Dermis microvascular lymphatic vessel endothelial cell (primary cell): ENCODE results near the gene POLR3C. TPM values are rescaled to one million over a fixed set of nuclear protein-coding genes. Genes with fewer than 3 reads are reported as not detected.
A peak's percentile ranks its signal among the peaks of the same experiment; 100 is the strongest.

ENCODE experiments used
- DNase-seq, 2 donors: peaks; one replicate each; pipeline versions ENCODE4 v3.0.0 to v3.0.0-alpha.2; 2010; ENCODE audit warnings: low read depth in 2 of 2
- total RNA-seq: library from RNA; depleted of rRNA; stranded (reverse); fragments of >200 nt; gene quantifications from 2 replicates; pipeline ENCODE4 v1.2.1, GENCODE V29; 2014

POLR3C gene
- total RNA-seq, 1 donor from 2014 or later = 21.2 TPM

DNA sequence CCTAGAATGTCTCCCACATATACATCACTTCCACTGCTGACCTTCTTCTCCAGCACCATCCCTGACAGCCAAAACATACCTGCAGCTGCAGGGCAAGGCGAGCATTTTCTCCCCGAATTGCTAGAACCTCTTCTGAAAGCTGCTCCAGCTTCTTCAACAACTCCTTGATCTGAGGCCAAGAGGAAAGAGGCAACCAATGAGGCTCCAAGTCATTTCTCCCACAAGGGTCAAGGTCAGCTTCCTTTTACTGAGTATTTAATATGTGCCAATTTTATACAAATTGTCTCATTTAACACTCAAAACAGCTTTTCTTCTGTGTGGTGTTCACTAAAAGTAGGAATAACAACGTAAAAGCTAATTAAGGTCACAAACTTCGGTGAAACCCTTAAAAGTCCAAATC, 44.2 kb downstream of the POLR3C start:
- no peak for DNase-seq

DNA sequence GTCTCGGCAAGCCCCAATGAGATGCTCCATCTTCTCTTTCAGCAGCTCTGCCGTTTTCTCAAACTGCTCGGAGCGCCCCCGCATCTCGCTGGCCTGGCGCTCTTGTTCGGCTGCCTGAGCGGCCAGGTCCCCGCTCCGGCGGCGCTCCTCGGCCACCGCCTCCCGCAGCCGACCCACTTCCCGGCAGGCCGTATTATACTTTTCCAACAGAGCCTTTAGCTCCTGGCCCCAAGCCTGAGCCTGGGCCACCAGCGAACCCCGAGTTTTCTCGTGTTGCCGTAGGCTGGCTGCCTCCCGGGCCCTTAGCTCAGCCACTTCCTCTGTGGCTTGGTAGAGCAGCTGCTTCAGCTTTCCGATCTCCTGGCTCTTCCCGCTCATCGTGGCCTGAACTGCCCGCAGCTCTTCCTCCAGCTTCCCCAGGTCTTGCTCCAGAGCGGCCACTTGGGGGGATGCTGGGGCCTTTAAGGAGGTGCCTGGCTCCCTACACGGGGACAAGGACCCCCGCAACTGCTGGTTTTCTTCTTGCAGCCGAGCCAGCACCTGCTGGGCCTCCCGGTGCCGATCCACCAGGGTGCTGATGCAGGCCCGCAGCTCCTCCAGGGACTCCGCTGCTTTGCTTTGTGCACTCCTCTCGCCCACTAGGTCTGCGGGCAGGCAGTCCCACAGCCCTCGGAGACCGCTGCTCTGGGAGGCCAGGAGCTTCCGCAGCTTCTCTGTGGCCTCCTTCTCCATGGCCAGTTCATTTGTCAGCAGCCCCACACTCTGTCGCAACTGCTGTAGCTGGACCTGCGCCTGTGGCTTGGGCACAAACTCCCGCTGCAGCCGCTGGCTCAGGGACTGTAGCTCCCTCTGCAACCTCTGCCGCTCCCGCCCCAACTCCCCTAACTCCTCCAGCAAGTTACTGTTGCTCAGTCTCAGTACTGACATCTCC, 48.3 kb downstream of the POLR3C start:
- DNase-seq = peak in 1 of 2 donors; percentile 22

DNA sequence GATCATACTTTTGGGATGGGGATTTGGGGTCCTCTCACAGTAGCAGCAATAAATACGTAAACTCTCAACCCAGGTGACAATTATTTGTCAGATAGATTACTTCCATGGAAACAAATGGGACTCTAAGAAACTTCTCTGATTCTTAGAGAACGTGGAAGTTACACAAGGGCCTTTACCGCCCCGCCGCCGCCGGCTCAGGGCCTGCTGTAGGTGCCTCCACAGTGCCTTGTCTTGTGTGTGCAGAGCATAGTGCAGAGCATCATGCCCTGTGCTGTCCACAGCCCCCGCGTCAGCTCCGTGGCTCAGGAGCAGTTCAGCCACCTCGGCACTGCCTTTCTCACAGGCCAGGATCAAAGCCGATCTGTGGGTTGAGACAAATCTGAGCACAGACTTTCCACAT, 50.6 kb downstream of the POLR3C start:
- no peak for DNase-seq

DNA sequence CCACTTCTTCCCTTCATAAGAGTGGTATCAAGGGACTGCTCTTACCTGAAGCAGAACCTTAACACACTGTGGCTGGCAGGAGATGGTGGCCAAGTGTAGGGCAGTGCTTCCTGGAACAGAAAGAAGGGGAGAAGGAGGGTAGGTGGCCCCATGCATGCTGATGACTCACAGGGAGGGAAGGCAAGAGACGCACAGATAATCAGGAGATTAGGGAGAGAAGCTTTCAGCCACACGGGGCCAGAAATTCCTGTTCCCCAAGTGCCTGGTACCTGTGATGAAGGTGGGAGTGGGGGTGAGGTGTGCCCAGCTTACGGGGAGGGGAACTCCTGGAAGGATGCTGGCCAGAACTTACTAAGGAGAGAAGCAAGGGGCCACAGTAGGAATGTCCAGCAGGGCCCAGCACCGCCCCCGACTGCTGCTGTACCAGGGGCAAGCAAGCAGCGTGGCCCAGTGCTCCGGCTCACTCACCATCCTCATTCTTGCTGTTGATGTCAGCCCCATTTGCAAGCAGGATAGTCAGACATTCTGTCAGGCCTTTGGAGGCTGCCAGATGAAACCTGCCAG, 54.0 kb downstream of the POLR3C start:
- DNase-seq = no peak

DNA sequence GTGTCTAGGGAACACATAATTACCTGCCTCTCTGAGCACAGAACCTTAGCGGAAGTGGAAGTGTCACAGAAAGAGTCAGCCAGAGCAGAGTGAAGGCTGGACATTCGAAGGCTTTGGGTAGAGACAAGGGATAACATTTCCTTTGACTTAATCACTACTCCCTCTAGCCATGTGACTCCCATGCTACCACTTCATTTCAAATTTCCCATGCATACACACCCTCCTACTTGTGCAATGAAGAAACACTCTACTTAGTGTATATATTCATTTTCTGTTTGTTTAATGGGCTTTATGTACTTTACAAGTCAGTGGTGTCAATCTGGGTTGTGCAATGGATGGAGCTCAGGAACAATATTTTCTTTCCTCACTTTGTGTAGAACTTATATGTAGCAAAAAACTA, 54.7 kb downstream of the POLR3C start:
- no peak for DNase-seq

DNA sequence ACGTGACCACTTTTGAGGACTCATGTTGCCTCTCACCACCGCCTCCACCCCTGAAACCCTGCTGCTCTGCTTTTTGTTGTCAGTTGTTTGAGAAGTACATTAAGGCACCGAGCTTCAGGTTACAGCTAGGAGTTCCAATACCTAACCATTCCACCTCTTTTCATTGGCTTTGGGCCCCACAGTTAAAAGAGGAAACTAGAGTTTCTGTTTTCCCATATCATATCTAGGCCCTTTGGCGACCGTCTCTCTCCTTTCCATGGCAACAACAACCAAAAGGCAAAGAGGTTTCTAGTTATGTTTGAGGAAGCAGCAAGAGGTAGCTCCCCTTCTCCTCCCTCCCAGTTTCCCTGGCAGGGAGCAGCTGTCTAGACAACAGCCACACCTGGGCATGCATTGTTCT, 55.8 kb downstream of the POLR3C start:
- DNase-seq = no peak

DNA sequence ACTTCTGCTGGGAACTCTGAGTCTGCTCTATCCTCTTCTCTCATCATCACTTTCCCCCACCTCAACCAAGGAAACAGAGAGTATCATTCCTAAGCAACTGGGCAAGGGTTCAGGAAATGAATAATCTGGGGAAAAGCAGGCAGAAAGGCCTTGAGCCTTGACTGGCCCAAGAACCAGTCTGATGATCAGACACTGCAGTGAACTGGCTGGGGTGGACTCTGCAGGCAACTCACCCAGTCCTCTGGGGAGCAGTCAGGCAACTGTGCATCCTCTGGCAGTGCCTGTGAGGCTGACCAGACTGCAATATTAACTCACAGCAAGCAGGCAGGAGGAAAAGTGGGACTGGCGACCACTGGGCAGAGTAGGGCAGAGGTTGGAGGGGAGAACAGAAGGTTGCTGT, 60.7 kb downstream of the POLR3C start:
- DNase-seq = peak in 1 of 2 donors; percentile 71

DNA sequence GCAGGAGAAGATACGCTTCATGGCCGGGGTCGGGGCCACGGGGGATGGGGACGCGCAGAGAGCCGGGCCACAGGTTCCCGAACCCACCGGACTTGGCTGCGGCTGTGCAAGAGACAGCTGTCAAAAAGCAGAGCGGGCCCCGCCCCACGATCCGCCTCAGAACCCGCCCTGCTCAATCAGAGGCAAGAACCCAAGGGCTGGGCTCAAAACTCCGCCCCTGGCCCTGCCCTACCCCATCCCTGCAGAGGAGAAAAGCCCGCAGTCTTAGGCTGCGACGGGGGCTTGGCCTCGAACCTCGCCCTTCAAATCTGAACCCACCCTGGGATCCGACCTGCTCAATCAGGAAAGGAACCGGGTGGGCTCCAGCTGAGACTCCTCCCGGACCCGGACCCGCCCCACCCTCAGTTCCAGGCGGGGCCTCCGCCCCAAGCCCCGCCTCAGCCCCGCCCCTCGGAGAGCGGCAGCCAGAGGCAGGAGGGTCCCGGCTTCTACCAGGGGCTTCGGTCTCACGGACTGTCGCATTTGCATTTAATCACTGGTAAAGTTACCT, 61.8 kb downstream of the POLR3C start, which contains the start of gene ANKRD35:
TSS of gene ANKRD35 (minus strand) at position 129 of the 550 bp plus-strand sequence. CDS start at position 21, 108 bp downstream.
- peak; percentile 20 to 72 for DNase-seq

DNA sequence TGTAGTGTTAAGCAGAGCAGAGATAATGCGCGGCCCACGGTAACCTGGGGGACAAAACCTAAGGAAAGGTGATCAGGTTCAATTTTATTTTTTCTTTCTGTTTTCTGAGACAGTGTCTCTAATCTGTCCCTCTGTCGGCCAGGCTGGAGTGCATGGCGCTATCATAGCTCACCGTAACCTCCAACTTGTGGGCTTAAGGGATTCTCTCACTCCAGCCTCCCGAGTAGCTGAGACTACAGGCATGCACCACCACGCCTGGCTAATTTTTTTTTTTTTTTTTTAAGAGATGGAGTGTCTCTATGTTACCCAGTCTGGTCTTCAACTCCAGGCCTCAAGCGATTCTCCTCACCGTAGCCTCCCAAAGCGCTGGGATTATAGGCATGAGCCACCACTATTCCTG, 62.4 kb downstream of the POLR3C start:
- no peak for DNase-seq

DNA sequence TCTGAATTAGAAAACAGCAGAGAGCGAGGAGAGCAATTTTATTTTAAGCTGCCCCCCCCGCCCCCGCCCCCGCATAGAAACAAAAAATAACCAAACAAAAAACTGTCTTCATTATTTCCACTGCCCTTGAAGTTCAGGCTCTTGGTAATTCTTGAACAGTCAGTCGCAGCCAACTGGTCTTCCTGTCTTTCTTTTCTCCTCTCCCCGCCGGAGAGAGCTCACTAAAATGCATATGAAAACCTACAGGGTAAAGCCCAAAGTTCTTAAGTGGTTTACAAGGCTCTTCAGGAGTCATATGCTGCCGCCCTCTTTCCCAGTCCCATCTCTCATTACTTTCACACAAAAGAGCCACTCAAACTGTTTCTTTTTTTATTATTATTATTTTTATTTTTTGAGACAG, 62.8 kb downstream of the POLR3C start:
- DNase-seq = peak in 1 of 2 donors; percentile 37

DNA sequence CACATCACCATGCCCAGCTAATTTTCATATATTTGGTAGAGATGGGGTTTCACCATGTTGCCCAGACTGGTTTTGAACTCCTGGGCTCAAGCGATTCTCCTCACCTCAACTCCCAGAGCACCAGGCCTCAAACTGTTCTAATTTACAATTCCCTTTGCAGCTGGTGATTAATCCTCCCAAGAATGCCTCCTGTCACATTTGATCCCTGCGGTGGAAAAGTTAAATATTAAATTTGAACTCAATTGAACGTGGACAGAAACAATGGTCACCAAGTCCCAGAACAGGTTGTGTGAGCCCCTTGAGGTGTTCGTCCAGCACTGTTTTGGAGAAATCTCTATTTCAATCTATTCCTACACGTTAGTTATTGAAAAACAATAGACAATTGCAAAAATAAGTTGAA, 63.6 kb downstream of the POLR3C start:
- no peak for DNase-seq

DNA sequence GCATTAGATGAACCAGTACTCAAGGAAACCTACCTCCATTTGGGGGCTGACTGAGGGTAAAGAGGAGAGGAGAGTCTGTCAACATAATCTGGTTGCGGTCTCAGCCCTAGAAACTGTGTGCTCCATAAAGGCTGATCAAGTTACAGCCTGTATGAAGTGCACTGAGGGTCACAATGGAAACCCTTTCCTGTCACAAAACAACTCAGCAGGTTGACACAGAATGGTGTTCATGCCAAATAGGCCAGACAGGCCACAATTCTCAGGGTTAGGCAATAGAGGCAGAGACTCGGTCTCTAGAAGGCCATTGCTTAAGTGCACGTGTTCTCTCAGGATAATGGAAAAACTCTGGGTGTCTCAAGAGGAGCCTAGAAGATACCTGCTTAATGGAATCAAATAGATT, 65.7 kb downstream of the POLR3C start:
- no peak for DNase-seq

DNA sequence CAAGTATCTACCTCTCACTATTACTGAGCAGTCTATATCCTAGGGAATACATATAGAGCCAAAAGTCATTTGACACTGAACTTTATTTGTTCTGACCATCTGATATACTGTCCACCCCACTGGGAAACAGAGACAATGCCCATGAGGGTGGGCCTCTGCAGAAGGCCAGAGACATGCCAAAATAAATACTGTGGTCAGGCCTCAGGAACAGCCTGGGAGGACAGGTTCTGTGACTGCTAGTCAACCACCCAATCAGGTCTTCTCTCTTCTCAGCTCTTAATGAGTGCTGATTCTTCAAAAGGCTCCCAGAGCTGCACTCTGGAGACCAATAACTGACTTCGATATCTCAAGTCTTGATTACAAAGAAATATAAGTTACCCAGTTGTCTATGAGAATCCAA, 67.1 kb downstream of the POLR3C start:
- DNase-seq = peak; percentile 14 to 86

DNA sequence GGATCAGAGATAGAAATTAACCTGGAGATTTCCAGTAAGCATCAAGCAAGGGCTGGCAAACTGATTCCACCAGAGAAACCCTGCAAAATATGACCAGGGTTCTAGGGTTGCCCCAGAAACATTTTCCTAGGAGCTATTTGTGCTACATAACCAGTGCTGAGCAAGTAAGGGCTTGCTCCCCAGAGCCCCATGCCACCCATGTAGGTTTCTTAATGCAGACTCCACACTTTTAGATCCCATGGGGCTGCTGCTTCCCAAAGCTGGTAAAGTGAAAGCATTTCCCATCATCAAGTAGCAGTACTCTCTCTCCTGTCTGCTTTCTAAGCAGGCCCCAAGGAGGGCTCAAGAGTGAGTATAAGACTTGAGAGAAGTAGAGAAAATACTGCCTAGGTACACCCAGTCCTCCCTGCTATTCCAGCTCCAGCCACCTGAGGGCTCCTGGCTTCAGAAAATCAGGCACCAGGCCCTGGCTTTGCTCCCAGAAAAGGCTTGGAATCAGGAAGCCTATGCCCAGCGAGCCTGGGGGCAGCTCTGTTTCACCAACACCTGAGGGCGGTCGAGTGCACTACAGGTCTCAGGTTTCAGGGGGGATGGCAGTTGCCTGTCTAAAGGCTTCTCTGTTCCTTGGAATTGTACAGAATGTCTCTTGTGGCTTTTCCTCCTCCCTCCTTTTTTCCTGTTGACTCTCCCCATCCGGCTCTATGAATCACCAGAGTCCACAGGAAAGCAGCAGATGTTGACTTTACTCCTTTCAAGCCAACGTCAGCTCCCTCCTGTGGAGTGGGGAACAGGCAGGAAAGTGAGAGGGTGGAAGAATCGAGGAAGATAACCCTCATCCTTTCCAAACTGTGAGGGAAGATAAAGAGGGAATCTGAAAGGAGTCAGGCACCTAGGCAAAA, 67.8 kb downstream of the POLR3C start:
- DNase-seq = peak; percentile 88 to 99

DNA sequence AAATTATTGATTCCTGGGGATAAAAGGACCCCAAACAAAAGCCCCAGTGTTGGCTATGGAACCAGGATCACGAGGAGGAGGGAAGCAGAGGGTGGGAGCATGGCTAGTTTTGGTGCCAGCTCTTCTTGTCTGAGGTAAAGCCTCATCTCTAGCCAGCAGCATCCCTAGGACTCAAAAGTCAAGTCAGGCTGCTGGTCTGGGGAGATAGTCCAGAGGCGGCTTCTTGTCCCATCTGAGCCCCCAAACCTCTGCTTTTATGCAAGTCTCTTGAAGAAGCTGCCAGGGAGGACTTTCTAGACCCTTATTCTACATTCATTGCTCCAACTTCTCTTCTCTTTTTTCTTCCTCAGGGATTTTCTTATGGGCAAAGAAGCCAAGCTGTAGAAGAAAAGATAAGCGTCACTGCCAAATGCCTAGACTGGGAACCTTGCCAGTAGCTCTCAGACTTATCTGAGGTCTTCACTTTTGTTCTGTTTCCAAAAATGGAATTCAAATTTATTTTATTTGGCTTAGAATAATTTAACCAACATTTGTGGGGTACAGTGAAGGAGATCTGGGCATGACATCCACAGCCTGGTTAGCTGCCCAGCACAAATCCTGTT, 68.6 kb downstream of the POLR3C start:
- DNase-seq = peak in 1 of 2 donors; percentile 67

DNA sequence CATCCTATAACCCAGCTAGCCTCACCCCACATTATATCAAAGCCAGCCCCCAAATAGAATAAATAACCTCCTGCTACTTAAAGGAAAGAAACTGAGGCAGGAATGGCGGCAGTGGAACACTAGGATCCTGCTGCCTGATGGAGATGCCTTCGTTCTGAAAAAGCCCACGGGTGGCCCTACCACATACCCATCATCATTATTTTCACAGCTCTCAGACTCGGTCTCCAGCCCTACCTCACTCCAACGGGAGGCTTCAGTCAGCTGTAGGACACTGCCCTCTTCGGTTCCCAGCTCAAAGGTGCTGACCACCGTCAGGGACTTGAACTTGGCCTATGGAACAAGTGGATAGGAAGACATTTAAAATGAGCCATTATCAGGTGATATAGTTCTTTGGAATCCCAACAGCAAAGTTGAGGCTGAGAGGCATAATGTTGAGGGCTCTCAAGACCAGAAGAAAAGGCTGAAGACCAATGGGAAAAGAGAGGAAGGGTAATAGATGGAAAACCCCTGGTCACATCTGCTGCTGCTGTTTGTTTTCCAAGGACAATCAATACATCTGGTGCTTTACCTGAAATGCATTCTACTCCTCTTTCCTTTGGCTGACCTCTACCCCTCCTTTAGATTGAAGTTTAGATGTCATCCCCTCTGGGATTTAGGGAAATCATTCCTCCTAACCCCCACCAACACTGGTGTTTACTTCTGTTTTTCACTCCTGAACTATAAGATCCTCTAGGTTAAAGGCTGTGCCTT, 69.5 kb downstream of the POLR3C start:
- no peak for DNase-seq
